Uterus (tissue), 4 donors: ENCODE measurements around the gene ARL14EPL. TPM values are rescaled to one million over a fixed set of nuclear protein-coding genes. Genes with fewer than 3 reads are reported as not detected.

ENCODE experiments used
- DNase-seq, 2 donors: peaks; one replicate each; pipeline ENCODE4 v3.0.0-alpha.2; 2019 to 2020
- H3K27ac ChIP-seq, 2 donors: fragments of 200-600 bp; sonication (generic); 1 replicate in 1 of 2; 2 replicates in 1 of 2; pipeline ENCODE4 v1.5.1; 2016 to 2018
- H3K27me3 ChIP-seq, 2 donors: fragments of 200-600 bp; sonication (generic); one replicate each; pipeline ENCODE4 v1.5.1; 2018 to 2019; ENCODE audit warnings: control low read depth in 1 of 2
- H3K36me3 ChIP-seq, 2 donors: fragments of 200-600 bp; sonication (generic); one replicate each; pipeline ENCODE4 v1.5.1; 2019; ENCODE audit warnings: control low read depth in 1 of 2
- H3K4me1 ChIP-seq, 2 donors: fragments of 200-600 bp; sonication (generic); one replicate each; pipeline ENCODE4 v1.5.1; 2018 to 2019; ENCODE audit warnings: control low read depth in 1 of 2
- H3K4me3 ChIP-seq, 2 donors: fragments of 200-600 bp; sonication (generic); 1 replicate in 1 of 2; 2 replicates in 1 of 2; pipeline ENCODE4 v1.5.1; 2018 to 2019; ENCODE audit warnings: mild to moderate bottlenecking in 1 of 2
- H3K9me3 ChIP-seq, 2 donors: fragments of 200-600 bp; sonication (generic); one replicate each; pipeline ENCODE4 v1.5.1; 2019; ENCODE audit warnings: control low read depth in 1 of 2
- POLR2A ChIP-seq, 2 donors: fragments of 450-650 bp; IDR thresholded peaks; one replicate each; pipeline ENCODE4 v1.6.1; 2016; ENCODE audit warnings: antibody characterized with exemption in 2 of 2, mild to moderate bottlenecking in 1 of 2, moderate library complexity in 1 of 2
- intact Hi-C: fragments of 100-400 bp; cut with DNase I; formaldehyde crosslinking; loops from one replicate; pipeline ENCODE4 v1.15.1; 2023; ENCODE audit warnings: low total_unique reads
- total RNA-seq, 4 donors: library from RNA; depleted of rRNA in 3 of 4; stranded (reverse); fragments of >200 nt in 3 of 4; gene quantifications; one replicate each; pipeline versions ENCODE4 v1.1.0 to v1.2.4, GENCODE V29; 2014 to 2023
- TF ChIP-seq, protein P1 (sequence below), 4 experiments: fragments of 200-600 bp in 2 of 4; fragments of 450-650 bp in 2 of 4; sonication (generic) in 2 of 4; IDR thresholded peaks; one replicate each; pipeline ENCODE4 v1.5.1; 2016 to 2019; ENCODE audit warnings: antibody characterized with exemption in 4 of 4, mild to moderate bottlenecking in 2 of 4, moderate library complexity in 1 of 4
- donor health status: DM: yes; HTN: yes; CAD: no.

Gene ARL14EPL
- total RNA-seq, 4 donors from 2014 or later = not detected

DNA sequence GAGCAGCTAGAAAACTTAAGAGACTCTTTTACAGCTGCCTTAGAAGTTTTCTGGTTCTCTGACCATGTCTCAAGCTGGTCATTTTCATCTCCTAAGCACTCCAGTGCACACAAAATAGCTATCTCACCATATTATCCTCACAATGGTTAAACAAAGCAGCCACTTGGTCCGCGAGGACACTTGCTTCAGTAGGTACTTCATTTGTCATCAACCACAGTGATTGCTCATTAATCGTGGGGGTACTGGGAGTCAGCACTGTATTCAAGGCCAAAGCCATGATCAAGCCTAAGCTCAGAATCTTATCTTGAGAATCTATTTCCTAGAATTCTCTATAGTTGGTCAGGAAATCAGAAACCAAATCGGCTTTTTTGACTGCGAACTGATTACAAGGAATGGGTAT is 2.9 kb downstream of the ARL14EPL start:
- intact Hi-C loops = no loop called here
- H3K9me3 ChIP-seq = no peaks in the 10 kb centered on the region
- H3K27me3 ChIP-seq = no peaks in the 10 kb centered on the region
- TF ChIP-seq, protein P1, sequence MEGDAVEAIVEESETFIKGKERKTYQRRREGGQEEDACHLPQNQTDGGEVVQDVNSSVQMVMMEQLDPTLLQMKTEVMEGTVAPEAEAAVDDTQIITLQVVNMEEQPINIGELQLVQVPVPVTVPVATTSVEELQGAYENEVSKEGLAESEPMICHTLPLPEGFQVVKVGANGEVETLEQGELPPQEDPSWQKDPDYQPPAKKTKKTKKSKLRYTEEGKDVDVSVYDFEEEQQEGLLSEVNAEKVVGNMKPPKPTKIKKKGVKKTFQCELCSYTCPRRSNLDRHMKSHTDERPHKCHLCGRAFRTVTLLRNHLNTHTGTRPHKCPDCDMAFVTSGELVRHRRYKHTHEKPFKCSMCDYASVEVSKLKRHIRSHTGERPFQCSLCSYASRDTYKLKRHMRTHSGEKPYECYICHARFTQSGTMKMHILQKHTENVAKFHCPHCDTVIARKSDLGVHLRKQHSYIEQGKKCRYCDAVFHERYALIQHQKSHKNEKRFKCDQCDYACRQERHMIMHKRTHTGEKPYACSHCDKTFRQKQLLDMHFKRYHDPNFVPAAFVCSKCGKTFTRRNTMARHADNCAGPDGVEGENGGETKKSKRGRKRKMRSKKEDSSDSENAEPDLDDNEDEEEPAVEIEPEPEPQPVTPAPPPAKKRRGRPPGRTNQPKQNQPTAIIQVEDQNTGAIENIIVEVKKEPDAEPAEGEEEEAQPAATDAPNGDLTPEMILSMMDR (IDR thresholded peaks at IDR 0.05) = no peak
- TF ChIP-seq POLR2A (IDR thresholded peaks at IDR 0.05) = no peak
- H3K27ac ChIP-seq = no peak overlapping the region
- DNase-seq = no peak
- H3K4me1 ChIP-seq = no peaks in the 10 kb centered on the region
- H3K4me3 ChIP-seq = no peak overlapping the region
- H3K36me3 ChIP-seq = no peaks in the 10 kb centered on the region

DNA sequence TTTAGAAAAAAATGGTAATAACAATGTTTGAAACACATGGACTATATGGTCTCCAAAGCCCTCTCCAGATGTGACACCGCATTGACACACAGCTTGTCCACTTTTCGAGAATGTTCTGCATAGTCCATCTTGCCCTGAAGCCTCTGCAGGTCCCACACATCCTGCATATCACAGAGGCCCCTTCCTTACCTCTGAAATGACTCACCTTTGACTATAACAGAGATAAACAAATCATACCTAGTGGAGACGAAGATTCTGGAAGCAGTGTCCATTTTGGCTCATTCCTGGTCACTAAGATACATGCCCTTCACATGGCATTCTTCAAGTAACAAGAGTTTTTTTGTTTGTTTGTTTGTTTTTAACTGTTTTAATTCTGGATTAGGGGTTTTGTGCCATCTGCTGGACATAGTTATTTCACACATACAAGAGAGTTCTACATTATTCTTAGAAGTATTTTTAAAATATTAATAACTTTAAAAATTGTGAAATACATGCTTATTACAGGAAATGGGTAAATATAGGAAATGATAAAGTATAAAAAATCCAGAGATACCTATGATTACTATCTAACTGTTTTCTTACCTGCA is 5.1 kb downstream of the ARL14EPL start:
- intact Hi-C loops = no loop called here
- H3K27ac ChIP-seq = no peak overlapping the region
- H3K36me3 ChIP-seq = no peaks in the 10 kb centered on the region
- no peak for TF ChIP-seq POLR2A (IDR thresholded peaks at IDR 0.05)
- TF ChIP-seq, protein P1 (IDR thresholded peaks at IDR 0.05) = no peak
- H3K4me3 ChIP-seq = no peak overlapping the region
- H3K4me1 ChIP-seq = no peaks in the 10 kb centered on the region
- H3K27me3 ChIP-seq = no peaks in the 10 kb centered on the region
- no peak for DNase-seq
- no peaks in the 10 kb centered on the region for H3K9me3 ChIP-seq

DNA sequence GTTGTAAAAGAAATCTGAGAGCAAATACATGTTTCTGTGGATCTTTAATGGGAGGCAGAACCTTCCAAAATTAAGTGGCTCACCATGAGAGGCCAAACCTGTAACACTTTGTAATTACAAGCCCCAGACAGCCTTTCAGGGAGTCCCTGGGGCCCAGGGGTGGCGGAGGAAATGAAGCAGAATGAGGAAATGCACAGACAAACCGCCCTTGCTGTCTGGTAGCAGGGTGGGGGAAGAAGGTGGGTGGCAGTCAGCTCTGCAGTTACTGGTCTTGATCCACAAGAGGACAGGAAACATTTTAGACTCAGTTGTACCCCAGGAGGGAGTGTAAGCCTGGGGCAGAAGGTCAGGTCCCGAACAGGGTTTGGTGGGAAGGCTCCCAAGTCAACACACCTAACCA is 6.5 kb downstream of the ARL14EPL start:
- TF ChIP-seq, protein P1 (IDR thresholded peaks at IDR 0.05) = no peak
- TF ChIP-seq POLR2A (IDR thresholded peaks at IDR 0.05) = no peak
- Histone ChIP-seq H3K4me1 (no peaks in the 10 kb centered on the region), H3K27me3 (no peaks in the 10 kb centered on the region), H3K27ac (no peak overlapping the region), H3K9me3 (no peaks in the 10 kb centered on the region), H3K4me3 (no peak overlapping the region), H3K36me3 (no peaks in the 10 kb centered on the region)
- intact Hi-C loops = no loop called here
- DNase-seq = no peak

DNA sequence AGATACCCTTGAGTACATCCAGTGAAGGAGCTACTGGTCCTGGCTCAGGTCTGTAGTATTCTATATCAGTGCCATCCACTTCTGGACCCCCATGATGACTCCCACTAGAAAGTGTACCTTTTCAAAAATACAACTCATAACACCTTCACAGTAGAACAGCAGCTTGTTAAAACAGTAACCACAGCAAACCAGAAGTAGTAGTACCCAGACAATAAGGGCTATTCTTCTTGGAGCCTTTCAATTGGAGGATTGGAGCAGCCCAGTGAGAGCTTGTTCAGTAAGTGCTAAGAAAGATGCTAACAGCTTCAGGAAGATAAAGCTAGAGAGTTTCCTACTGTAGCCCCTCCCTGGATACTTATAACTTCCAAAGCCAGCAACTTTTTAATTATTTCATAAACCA is 10.1 kb downstream of the ARL14EPL start:
- TF ChIP-seq, protein P1 (IDR thresholded peaks at IDR 0.05) = no peak
- TF ChIP-seq POLR2A (IDR thresholded peaks at IDR 0.05) = no peak
- H3K9me3 ChIP-seq = no peaks in the 10 kb centered on the region
- no peak overlapping the region for H3K4me3 ChIP-seq
- no peak for DNase-seq
- no peaks in the 10 kb centered on the region for H3K36me3 ChIP-seq
- intact Hi-C loops = no loop called here
- no peak overlapping the region for H3K27ac ChIP-seq
- H3K4me1 ChIP-seq = no peaks in the 10 kb centered on the region
- no peaks in the 10 kb centered on the region for H3K27me3 ChIP-seq

DNA sequence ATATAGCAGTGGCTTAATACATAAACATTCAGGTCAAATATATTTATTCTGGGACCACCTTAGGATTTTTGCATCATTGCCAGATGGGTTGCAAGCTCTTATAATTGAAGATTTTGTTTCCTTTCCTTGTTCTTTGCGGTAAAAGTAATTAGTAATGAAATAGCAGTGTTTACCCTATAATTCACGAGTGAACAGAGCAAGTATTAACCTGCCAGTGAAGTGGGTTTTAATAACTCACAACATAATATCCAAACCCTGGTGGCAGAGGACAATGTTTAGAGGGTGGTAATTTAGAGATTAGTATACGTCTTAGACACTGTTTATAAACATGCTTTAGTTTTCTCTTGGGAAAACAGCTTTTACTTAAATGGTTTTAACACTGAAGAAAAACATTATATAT is 11.8 kb downstream of the ARL14EPL start:
- Histone ChIP-seq H3K4me1 (no peaks in the 10 kb centered on the region), H3K27ac (no peak overlapping the region), H3K9me3 (no peaks in the 10 kb centered on the region), H3K36me3 (no peaks in the 10 kb centered on the region), H3K27me3 (no peaks in the 10 kb centered on the region), H3K4me3 (no peak overlapping the region)
- TF ChIP-seq, protein P1 (IDR thresholded peaks at IDR 0.05) = no peak
- TF ChIP-seq POLR2A (IDR thresholded peaks at IDR 0.05) = no peak
- intact Hi-C loops = no loop called here
- DNase-seq = no peak
